Activated CD8-positive, alpha-beta memory T cell treated with anti-CD3 and anti-CD28 coated beads for 1 hour (primary cell): Measurements from ENCODE around the gene AHDC1.
A peak's percentile ranks its signal among the peaks of the same experiment; 100 is the strongest.
"Not testable (repeated sequence)": the region's sequence is repeated elsewhere in the genome, so short reads cannot be mapped to it uniquely, and the experiment has no call there.

Experiments used
- DNase-seq, 2 donors: peaks; one replicate each; pipeline ENCODE4 v3.0.0-alpha.2; 2020; ENCODE audit warnings: low read depth in 1 of 2; ENCODE audit errors: extremely low read depth in 1 of 2

AHDC1 gene

GRCh38 chr1:27603681-27604578, at the start of gene AHDC1:
AHDC1 (minus strand) TSS chr1:27604144; CDS start chr1:27552115, 52,029 bp downstream.
- peak; percentile 71 to 90 for DNase-seq

DNA sequence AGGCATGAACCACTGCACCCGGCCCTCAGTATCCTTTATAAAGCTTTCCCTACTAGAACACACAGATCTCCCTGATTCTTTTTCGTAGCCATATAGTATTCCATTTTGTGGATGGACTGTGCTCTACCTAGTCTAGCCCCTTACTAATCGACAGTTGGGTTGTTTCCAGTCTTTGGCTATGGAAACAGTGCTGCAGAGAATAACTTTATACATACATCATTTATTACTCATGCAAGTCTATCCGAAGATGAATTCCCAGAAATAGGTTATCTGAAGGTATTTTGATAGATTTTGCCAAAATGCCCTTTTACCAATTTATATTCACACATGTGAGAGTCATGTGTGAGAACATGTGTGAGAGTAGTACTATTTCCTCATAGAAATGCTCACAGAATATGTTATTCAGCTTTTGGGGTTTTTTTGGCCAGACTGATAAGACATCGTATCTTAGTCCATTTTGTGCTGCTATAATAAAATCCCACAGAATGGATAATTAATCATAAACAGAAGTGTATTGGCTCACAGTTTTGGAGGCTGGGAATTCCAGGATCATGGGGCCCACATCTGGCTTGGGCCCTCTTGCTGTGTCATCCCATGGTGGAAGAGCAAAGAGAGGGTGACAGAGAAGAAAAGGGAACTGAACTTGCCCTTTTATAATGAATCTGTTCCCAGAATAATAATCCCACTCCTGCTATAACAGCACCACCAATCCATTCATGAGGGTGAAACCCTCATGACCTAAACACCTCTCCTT, 48.3 kb upstream of the AHDC1 start:
- DNase-seq, result no peak

DNA sequence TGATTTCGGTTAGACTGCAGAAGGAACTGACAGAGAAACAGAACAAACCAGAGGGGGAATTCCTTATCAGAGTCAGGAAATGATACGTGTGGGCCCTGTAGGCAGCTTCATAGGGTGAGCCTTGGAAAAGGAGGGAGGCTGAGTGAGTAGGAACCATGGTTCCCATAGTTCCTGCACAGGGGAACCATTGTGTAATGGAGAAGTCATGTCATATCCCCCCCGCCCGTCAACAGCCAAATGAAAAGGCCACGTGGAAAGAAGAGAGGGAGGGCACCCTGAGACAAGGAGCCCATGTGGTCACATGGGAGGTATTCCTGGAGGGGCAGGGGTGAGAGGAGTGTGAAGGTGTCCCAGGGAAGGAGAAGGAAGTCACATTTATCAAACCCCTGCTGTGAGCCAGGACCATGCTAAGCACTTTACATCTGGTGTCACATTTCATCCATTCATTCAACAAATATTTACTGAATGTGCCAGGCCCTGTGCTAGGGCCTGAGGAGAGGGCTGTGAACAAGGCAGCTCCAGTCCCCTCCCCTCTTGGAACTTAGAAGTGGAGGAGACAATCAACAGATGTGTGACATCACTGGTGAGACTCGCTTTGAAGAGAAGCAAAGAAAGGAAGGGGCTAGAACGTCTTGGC, 46.7 kb upstream of the AHDC1 start:
- no peak for DNase-seq

GRCh38 chr1:27650171-27650538, 46.2 kb upstream of the AHDC1 start:
- no peak for DNase-seq

GRCh38 chr1:27649306-27649635, 45.3 kb upstream of the AHDC1 start:
- no peak for DNase-seq

DNA sequence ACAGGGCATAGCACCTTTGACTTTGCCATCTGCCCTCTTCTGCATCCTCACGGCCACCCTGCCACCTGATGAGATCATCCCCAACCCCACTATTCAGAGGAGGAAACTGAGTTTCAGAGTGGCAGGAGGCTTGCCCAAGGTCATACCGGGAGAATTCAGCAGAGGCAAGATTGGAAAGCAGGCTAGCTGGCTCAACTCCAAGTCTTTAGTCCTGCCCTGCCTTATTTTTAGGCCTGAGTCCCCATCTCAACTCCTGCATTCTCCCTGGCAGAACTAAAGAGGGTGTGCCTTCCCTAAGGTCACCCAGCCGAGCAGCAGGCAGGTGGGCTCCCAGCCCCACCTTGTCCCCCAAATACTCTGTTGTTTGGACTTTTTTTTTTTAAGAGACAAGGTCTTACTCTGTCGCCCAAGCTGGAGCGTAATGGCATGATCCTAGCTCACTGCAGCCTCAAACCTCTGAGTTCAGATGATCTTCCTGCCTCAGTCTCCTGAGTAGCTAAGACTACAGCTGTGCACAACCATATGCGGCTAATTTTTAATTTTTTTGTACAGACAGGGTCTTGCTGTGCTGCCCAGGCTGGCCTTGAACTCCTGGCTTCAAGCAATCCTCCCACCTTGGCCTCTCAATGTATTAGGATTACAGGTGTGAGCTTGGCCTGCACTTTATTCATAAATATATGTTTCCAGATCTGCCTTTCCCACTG, 44.8 kb upstream of the AHDC1 start:
- DNase-seq, result no peak

DNA sequence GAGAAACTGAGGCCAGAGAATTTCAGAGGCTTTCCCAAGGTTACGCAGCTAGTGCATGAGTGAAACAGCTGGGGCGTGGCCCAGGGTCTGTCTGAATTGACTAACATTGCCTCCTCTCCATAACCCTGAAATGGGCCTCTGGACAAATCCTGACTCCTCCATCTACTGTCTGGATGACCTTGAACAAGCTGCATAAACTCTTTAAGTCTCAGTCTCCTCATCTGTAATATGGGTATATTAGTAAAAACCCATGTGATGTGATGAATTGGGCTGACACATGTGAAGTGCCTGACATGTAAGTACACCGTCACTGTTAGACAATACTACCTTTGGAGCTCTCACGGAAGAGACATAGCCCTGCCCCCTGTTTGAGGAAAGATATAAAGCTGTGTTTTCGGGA, 43.4 kb upstream of the AHDC1 start:
- no peak for DNase-seq

DNA sequence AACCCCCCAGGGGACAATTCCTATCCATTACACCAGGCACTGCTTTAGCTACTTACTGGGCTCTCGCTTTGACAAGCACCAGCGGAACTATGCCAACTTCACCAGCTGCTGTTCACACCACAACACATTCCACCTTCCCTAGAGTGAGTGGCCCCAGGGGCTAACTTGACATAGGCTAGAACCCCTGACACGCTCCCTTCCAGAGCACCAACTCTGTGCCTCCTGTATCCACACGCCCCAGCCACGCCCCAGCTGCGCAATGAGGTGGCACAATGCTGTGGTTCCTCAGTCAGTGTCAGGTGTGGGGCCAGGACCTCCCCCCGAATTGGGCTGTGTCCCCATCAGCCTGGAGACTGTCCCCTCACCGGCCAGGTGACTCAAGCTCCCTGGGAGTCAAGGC, 42.7 kb upstream of the AHDC1 start:
- no peak for DNase-seq

DNA sequence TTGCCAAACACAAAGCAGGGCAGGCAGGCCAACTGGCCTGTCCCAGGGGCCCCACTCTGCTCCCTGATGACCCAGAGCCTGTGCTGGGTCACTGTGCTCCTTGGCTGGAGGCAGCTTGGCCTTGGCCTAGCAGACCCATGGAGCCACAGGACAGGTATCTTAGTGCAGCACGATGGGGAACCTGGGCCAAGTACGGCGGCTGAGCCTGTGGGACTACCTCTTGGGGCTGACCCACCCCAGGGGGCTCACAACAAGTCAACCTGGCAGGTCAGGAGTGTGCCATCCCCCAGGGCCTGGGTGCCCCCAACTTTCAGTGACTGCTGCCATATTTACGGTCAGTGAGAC, 41.1 kb upstream of the AHDC1 start:
- no peak for DNase-seq

DNA sequence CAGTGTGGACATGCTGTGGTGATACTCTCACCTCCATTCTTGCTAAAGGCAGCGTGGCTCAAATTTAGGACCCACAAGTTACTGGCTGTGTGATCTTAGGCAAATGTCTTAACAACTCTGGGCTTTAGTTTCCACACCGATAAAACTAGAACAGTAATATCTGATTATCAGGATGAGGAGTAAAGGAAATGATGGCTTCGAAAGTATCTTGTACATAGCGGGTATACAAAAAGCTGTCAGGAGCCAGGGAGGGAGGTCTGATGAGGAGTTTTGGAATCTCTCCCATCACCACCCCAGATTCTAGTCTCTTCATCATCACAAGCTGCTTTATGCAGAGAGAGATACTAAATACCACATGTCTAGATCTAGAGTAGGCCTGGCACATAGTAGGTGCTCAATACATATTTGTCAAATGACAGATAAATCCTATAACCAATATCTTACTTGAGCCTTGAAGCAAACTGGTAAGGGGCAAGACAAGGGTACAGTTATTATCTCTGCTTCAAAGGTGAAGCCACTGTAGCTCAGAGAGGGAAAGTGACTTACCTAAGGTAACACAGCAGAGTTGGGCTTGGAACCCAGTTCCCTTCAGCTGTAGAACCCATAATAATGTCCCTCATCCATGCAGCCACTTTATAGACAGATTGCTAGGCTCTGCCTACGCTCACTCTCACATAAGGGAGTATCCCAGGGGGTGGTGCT, 40.6 kb upstream of the AHDC1 start:
- DNase-seq, result no peak

DNA sequence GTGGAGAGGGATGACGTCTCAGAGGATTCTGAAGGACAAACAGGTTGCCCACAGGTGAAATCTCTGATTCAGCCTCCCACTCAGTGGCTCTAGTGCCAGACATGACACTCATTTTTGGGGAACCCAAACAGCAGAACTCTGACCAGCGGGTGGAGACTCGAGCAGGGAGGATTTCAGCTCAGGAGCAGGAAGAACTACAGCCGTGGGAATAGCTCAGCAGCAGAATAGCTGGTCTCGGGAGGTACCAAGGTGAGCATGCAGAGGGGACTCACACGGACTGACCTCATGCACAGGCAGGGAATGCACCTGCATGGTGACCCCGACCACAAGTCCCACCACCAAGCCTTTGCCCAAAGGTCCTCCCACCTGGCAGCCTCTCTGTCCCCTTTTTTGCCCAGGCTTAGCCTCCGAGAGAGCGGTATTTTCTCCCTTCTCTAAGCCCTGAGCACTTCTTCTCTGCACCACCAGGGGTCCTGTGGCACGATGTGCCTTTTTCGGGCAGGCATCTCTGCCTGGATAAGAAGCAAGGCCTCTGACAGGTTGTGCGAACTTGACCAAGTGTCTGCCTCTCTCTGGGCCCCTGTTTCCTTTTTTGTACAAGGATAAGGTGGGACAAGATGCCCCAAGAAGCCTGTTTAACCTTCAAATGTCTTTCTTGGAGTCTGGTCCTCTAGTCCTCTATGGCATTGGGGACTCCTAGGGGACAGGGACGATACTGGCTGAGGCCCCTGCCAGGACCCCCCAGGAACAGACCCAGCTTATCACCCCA, 39.8 kb upstream of the AHDC1 start:
- peak in 1 of 2 donors; percentile 50 for DNase-seq

- not testable (repeated sequence) for DNase-seq
Observed at GRCh38 chr1:27640514-27640913, 36.6 kb upstream of the AHDC1 start.

GRCh38 chr1:27638805-27639204, 34.9 kb upstream of the AHDC1 start:
- no peak for DNase-seq

DNA sequence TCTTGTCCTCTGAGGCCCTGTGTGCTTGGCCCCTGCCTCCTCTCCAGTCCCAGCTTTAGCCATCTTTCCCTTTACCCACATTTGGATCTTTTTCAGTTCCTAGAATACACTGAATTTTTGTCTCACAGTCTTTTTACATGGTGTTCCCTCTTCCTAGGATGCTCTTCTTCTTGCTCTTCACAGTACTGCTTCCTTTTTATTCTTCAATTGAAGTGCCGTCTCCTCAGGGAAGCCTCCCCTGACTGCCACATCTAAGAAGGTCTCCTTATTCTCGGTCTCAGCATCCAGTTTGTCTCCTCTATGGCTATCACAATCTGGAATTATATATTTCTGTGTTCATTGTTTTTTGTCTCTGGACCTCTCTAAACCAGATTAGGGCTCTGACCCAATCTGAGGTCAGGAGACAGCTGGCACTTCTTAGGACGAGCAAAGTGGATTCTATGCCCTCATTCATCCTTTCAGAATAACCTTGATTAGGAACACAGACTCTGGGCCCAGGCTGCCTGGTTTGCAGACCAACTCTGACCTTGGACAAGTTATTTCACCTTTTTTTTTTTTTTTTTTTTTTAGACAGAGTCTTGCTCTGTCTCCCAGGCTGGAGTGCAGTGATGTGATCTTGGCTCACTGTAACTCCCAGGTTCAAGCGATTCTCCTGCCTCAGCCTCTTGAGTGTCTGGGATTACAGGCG, 34.2 kb upstream of the AHDC1 start:
- DNase-seq, result no peak

DNA sequence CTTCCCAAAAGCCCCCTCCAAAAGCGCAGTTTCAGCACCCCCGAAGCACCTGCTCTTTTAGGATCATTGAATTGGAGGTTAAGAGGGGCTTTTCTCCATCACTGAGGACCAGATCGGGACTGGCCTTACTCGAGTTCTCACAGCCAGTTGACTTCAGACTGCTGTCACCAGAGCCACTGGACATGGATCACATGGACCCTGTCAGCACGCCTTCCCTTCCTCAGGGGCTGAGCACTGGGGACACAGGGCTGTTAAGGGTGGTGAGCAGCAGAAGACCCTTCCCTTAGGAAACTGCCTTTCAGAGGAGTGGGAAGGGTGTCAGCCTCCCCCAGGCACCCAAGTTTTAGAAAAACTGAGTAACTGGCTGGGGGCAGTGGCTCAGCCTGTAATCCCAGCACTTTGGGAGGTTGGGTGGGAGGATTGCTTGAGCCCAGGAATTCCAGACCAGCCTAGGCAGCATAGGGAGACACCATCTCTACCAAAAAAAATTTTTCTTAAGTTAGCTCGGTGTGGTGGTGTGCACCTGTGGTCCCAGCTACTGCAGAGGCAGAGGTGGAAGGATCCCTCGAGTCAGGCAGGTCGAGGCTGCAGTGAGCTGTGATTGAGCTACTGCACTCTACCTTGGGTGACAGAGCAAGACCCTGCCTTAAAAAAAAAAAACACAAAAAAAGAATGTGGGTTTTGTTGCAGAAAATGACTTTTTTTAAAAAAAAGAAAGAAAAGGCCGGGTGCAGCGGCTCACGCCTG, 31.6 kb upstream of the AHDC1 start:
- DNase-seq, result no peak

DNA sequence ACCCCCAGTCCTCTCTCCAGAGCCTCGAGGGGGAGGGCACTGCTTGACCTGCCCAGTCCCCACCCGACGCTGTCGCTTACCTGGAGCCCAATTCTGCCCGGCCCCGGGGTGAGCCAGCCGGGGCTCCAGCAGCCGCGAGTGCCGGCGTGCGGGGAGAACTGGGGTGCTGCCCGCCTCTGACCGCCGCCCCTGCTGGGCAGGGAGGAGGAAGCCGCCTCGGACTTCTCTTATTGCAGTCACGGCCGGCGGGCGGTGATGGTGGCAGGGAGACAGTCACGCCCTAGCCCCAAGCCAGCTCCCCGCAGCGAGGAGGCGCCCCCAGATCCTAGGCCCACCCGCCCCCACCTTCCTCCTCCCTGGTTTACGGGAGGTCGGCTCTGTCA, 31.0 kb upstream of the AHDC1 start, which contains the start of gene FGR:
TSS of gene FGR (minus strand) at position 201 of the 383 bp plus-strand sequence. CDS start 11,269 bp downstream, outside the sequence.
- DNase-seq, result no peak

DNA sequence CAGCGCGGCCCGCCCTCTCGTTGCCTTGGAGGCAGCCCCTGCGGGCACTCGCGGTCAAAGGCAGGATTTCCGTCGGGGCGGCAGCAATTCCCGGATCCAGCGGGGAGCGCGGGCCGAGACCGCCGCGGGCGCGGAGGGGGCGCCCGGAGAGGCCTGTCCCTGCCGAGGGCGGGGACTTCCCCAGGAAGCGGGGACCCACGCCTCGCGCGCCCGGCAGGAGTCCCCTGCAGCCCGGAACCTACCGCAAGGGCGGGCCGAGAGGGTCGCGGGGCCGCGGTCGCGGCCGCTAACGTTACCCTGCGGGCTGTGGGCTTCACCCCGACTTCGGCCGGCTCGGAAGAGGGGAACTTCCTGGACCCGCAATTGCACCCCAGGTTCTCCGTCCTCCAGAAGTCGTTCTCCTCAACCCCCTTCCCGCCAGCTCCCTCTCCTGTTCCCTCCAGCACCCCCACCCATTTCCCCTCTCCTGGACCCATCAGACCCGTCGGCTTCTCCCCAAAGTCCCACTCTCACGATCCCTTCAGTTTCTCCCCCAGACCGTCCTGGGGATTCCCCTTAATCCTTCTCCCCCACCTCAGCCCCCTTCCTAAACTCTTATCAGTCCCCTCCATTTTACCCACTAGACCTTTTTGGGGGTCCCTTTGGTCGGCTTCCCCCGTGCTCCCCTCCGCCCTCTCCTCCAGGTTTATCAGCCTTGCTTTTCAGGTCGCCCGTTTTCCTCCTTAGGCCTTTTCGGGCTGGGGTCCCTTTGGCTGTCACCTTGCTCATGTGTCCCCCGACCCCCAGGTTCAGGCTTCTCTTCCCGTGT, 30.4 kb upstream of the AHDC1 start:
- DNase-seq, result peak in 1 of 2 donors; percentile 25
